HepG2 (cell line): ENCODE measurements around the gene TNFAIP8L3. TPM values are rescaled to one million over a fixed set of nuclear protein-coding genes. Genes with fewer than 3 reads are reported as not detected.

Source experiments
- BRCA1 ChIP-seq: sonication (generic); formaldehyde crosslinking; IDR thresholded peaks from 2 replicates; pipeline ENCODE4 v1.4.0; 2020; ENCODE audit warnings: missing genetic modification reagents
- KLF11 ChIP-seq: IDR thresholded peaks from 2 replicates; pipeline ENCODE4 v1.6.1; 2016; ENCODE audit warnings: missing compliant biosample characterization
- MAFF ChIP-seq: IDR thresholded peaks from 2 replicates; pipeline ENCODE4 v1.6.1; 2011; ENCODE audit warnings: low read depth, low read length, improper control_type of control experiment
- PHF20 ChIP-seq: sonication (generic); formaldehyde crosslinking; IDR thresholded peaks from 2 replicates; pipeline ENCODE4 v1.5.0; 2020; ENCODE audit warnings: mild to moderate bottlenecking, missing genetic modification reagents
- SMARCC2 ChIP-seq: fragments of 450-650 bp; IDR thresholded peaks from 2 replicates; pipeline ENCODE4 v1.6.1; 2017; ENCODE audit warnings: antibody characterized with exemption, mild to moderate bottlenecking
- UBTF ChIP-seq: sonication (generic); formaldehyde crosslinking; IDR thresholded peaks from 2 replicates; pipeline ENCODE4 v1.4.0; 2020; ENCODE audit warnings: mild to moderate bottlenecking, missing genetic modification reagents
- polyA plus RNA-seq, 8 experiments: library from polyadenylated mRNA; depleted of rRNA in 3 of 8; stranded (reverse) in 7 of 8; unstranded in 1 of 8; fragments of >200 nt; fragmentation: Illumina TruSeq in 4 of 8; extraction: Trizol in 4 of 8; gene quantifications; 2 replicates each; pipeline versions ENCODE4 v1.2.1 to v1.2.3, GENCODE V29; 2011 to 2016; ENCODE audit warnings: low read depth in 4 of 8, missing spikeins in 1 of 8, mixed read lengths in 1 of 8; ENCODE audit not compliant: insufficient read depth in 1 of 8
- total RNA-seq, 5 experiments: library from RNA; depleted of rRNA; stranded (reverse); fragments of >200 nt; fragmentation: Illumina TruSeq; extraction: Trizol; gene quantifications; 2 replicates each; pipeline ENCODE4 v1.2.3, GENCODE V29; 2016; ENCODE audit warnings: low read depth in 1 of 5
- TF ChIP-seq, protein P1 (sequence below): sonication (generic); formaldehyde crosslinking; IDR thresholded peaks from 2 replicates; pipeline ENCODE4 v1.4.0; 2020; ENCODE audit warnings: mild to moderate bottlenecking, low read depth, missing genetic modification reagents
- TF ChIP-seq, protein P2 (sequence below): sonication (generic); formaldehyde crosslinking; IDR thresholded peaks from 2 replicates; pipeline ENCODE4 v1.5.1; 2020; ENCODE audit warnings: missing genetic modification reagents, mild to moderate bottlenecking, borderline replicate concordance
- TF ChIP-seq, protein P3 (sequence below): sonication (generic); formaldehyde crosslinking; IDR thresholded peaks from 2 replicates; pipeline ENCODE4 v1.9.0; 2021; ENCODE audit warnings: missing genetic modification reagents, borderline replicate concordance
- TF ChIP-seq, protein P4 (sequence below): sonication (generic); formaldehyde crosslinking; IDR thresholded peaks from 2 replicates; pipeline ENCODE4 v1.4.0; 2020; ENCODE audit warnings: missing genetic modification reagents

The TNFAIP8L3 gene
- total and polyA plus RNA-seq, 2 of the 13 experiments (the other 11 are each of a cell fraction or from before 2014, with no cell fraction given), result 0.15 to 4.0 TPM

DNA sequence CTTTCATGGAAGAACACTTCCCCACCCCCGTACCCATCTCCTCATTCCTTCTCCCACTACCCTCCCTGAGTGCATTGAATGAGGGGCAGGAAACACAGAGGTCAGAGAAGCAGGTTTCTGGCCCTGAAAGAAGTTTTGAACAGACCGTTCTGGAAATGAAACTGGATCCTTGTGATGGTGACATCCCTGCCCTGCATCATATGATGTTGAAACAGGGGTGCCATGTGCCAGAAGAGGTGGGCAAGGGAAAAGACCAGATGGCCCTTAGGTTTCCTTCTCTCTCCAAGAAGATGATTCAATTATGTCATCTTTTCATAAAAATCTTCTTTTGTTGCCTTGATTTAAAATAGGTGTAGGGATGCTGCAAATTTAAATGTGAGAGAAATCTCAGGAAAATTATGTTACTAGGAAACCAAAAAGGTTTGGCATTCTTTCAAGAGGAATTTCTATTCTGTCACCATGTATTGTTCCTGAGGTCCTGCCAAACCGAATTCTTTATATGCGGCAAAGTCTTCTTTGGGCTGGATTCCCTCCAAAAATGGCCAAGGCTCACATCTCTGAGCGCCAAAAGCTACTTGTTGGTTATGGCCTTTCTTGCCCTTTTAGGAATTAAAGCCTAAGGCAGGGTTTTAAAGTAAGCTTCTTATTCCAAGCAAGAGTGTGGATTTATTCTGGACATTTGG is 19.9 kb upstream of the TNFAIP8L3 start (continued):
- TF ChIP-seq, protein P1, sequence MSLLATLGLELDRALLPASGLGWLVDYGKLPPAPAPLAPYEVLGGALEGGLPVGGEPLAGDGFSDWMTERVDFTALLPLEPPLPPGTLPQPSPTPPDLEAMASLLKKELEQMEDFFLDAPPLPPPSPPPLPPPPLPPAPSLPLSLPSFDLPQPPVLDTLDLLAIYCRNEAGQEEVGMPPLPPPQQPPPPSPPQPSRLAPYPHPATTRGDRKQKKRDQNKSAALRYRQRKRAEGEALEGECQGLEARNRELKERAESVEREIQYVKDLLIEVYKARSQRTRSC (CRISPR knock-in tag), result no peak
- TF ChIP-seq, protein P2, sequence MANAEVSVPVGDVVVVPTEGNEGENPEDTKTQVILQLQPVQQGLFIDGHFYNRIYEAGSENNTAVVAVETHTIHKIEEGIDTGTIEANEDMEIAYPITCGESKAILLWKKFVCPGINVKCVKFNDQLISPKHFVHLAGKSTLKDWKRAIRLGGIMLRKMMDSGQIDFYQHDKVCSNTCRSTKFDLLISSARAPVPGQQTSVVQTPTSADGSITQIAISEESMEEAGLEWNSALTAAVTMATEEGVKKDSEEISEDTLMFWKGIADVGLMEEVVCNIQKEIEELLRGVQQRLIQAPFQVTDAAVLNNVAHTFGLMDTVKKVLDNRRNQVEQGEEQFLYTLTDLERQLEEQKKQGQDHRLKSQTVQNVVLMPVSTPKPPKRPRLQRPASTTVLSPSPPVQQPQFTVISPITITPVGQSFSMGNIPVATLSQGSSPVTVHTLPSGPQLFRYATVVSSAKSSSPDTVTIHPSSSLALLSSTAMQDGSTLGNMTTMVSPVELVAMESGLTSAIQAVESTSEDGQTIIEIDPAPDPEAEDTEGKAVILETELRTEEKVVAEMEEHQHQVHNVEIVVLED, result no peak
- TF ChIP-seq UBTF (CRISPR knock-in tag), result no peak
- TF ChIP-seq, protein P3, sequence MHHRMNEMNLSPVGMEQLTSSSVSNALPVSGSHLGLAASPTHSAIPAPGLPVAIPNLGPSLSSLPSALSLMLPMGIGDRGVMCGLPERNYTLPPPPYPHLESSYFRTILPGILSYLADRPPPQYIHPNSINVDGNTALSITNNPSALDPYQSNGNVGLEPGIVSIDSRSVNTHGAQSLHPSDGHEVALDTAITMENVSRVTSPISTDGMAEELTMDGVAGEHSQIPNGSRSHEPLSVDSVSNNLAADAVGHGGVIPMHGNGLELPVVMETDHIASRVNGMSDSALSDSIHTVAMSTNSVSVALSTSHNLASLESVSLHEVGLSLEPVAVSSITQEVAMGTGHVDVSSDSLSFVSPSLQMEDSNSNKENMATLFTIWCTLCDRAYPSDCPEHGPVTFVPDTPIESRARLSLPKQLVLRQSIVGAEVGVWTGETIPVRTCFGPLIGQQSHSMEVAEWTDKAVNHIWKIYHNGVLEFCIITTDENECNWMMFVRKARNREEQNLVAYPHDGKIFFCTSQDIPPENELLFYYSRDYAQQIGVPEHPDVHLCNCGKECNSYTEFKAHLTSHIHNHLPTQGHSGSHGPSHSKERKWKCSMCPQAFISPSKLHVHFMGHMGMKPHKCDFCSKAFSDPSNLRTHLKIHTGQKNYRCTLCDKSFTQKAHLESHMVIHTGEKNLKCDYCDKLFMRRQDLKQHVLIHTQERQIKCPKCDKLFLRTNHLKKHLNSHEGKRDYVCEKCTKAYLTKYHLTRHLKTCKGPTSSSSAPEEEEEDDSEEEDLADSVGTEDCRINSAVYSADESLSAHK, result no peak
- no peak for TF ChIP-seq BRCA1 (CRISPR knock-in tag)
- TF ChIP-seq, protein P4, sequence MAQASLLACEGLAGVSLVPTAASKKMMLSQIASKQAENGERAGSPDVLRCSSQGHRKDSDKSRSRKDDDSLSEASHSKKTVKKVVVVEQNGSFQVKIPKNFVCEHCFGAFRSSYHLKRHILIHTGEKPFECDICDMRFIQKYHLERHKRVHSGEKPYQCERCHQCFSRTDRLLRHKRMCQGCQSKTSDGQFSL (CRISPR knock-in tag), result no peak
- TF ChIP-seq SMARCC2, result no peak
- TF ChIP-seq MAFF, result no peak
- TF ChIP-seq PHF20 (CRISPR knock-in tag), result no peak
- TF ChIP-seq KLF11 (CRISPR knock-in tag), result no peak
